Smooth muscle cell (in vitro differentiated cells): Measurements from ENCODE around the gene MOB3B. TPM values are rescaled to one million over a fixed set of nuclear protein-coding genes. Genes with fewer than 3 reads are reported as not detected.

Experiments used
- DNase-seq: peaks from one replicate; lab custom pipeline; 2025; ENCODE audit not compliant: unreplicated experiment; lab: John Stamatoyannopoulos, UW
- H2AFZ ChIP-seq: fragments of 200-600 bp; sonication (generic); 2 replicates; pipeline ENCODE4 v1.6.0; 2016; ENCODE audit warnings: antibody characterized with exemption, low read depth, mild to moderate bottlenecking
- H3F3A ChIP-seq: fragments of 200-600 bp; sonication (generic); 2 replicates; pipeline ENCODE4 v1.6.0; 2017; ENCODE audit warnings: antibody characterized with exemption, low read depth
- H3K27ac ChIP-seq: fragments of 200-600 bp; sonication (generic); 2 replicates; pipeline ENCODE4 v1.5.1; 2016; ENCODE audit warnings: low read depth, mild to moderate bottlenecking
- H3K27me3 ChIP-seq: fragments of 200-600 bp; sonication (generic); 2 replicates; pipeline ENCODE4 v1.6.1; 2016; ENCODE audit warnings: low read depth, mild to moderate bottlenecking
- H3K36me3 ChIP-seq: fragments of 200-600 bp; sonication (generic); 2 replicates; pipeline ENCODE4 v1.5.1; 2016; ENCODE audit warnings: low read depth
- H3K4me1 ChIP-seq: fragments of 200-600 bp; sonication (generic); 2 replicates; pipeline ENCODE4 v1.5.1; 2016; ENCODE audit warnings: low read depth
- H3K4me2 ChIP-seq: fragments of 200-600 bp; sonication (generic); 2 replicates; pipeline ENCODE4 v1.6.0; 2016; ENCODE audit warnings: mild to moderate bottlenecking
- H3K4me3 ChIP-seq: fragments of 200-600 bp; sonication (generic); 2 replicates; pipeline ENCODE4 v1.5.1; 2016; ENCODE audit warnings: mild to moderate bottlenecking
- H3K79me2 ChIP-seq: fragments of 200-600 bp; sonication (generic); 2 replicates; pipeline ENCODE4 v1.6.0; 2016; ENCODE audit warnings: low read depth, mild to moderate bottlenecking
- H3K9ac ChIP-seq: fragments of 200-600 bp; sonication (generic); 2 replicates; pipeline ENCODE4 v1.6.0; 2016; ENCODE audit warnings: low read depth
- H3K9me3 ChIP-seq: fragments of 200-600 bp; sonication (generic); replicated peaks from 2 replicates; pipeline ENCODE4 v1.5.1; 2016; ENCODE audit warnings: low read depth
- H4K20me1 ChIP-seq: fragments of 200-600 bp; sonication (generic); 2 replicates; pipeline ENCODE4 v1.6.0; 2016; ENCODE audit warnings: low read depth
- WGBS: methylation state at CpG from one replicate; pipeline ENCODE4 v1.1.7; 2016; ENCODE audit warnings: low lambda C conversion rate; 5-methylcytosine and 5-hydroxymethylcytosine counted together
- polyA plus RNA-seq: library from polyadenylated mRNA; unstranded; fragments of >200 nt; fragmentation: Nextera tagmentation; extraction: Ambion mirVana; gene quantifications from 2 replicates; pipeline ENCODE4 v1.2.1, GENCODE V29; 2016
- total RNA-seq: library from RNA; depleted of rRNA; stranded (reverse); fragments of >200 nt; gene quantifications from 2 replicates; pipeline ENCODE4 v1.2.3, GENCODE V29; 2014
- TF ChIP-seq, protein P1 (sequence below): fragments of 200-600 bp; sonication (generic); IDR thresholded peaks from 2 replicates; pipeline ENCODE4 v1.5.1; 2017; ENCODE audit warnings: borderline replicate concordance, mild to moderate bottlenecking, antibody characterized with exemption; ENCODE audit not compliant: insufficient read depth, poor library complexity, severe bottlenecking

MOB3B gene
- total and polyA plus RNA-seq, 2 experiments from 2014 or later, result 1.7 to 5.8 TPM

DNA sequence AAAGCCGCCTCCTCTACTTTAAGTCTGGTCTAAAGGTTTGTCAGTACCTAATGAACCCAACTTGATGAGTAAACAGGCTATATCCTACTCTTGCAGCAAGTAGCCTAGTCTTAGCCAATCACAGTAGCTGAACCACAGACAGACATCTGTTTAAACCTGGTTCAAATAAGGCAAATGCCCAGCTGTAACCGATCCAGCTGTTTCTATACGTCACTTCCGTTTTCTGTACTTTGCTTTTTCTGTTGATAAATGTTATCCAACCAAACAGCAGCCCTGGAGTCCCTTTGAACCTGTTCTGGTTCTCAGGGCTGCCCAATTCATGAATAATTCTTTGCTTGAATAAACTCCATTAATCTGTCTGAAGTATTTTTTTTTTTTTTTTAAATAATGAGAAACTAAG is 155.8 kb downstream of the MOB3B start:
- Histone ChIP-seq H3K9ac (no peak overlapping the region), H4K20me1 (no peaks in the 10 kb centered on the region), H3K4me2 (no peak overlapping the region), H3K27me3 (peaks cover 6% of the 10 kb centered on the region), H3K9me3 (no peaks in the 10 kb centered on the region), H3K4me1 (peaks cover 14% of the 10 kb centered on the region), H3K36me3 (no peaks in the 10 kb centered on the region), H3K27ac (no peak overlapping the region), H2AFZ (no peak overlapping the region), H3K4me3 (no peak overlapping the region), H3F3A (no peaks in the 10 kb centered on the region), H3K79me2 (no peaks in the 10 kb centered on the region)
- DNase-seq, result no peak
- TF ChIP-seq, protein P1, sequence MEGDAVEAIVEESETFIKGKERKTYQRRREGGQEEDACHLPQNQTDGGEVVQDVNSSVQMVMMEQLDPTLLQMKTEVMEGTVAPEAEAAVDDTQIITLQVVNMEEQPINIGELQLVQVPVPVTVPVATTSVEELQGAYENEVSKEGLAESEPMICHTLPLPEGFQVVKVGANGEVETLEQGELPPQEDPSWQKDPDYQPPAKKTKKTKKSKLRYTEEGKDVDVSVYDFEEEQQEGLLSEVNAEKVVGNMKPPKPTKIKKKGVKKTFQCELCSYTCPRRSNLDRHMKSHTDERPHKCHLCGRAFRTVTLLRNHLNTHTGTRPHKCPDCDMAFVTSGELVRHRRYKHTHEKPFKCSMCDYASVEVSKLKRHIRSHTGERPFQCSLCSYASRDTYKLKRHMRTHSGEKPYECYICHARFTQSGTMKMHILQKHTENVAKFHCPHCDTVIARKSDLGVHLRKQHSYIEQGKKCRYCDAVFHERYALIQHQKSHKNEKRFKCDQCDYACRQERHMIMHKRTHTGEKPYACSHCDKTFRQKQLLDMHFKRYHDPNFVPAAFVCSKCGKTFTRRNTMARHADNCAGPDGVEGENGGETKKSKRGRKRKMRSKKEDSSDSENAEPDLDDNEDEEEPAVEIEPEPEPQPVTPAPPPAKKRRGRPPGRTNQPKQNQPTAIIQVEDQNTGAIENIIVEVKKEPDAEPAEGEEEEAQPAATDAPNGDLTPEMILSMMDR, result no peak
- 91% methylated on average over 4 of the region's 4 CpGs for WGBS

DNA sequence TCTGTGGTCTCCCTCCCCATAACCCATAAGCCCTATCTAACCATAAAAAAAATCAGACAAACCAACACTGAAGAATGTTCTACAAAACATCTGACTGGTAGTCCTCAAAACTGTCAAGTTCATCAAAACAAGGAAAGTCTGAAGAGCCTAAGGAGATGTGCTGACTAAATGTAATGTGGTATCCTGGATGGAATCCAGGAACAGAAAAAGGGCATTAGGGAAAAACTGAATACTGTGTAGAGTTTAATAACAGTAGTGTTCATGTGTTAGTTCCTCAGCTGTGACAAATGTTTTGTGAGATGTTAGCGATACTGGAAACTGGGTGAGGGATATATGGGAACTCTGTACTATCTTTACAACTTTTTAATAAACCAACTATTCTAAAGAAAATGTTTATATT is 157.0 kb downstream of the MOB3B start:
- no peaks in the 10 kb centered on the region for H3F3A ChIP-seq
- no peaks in the 10 kb centered on the region for H3K36me3 ChIP-seq
- no peak overlapping the region for H2AFZ ChIP-seq
- H3K79me2 ChIP-seq, result no peaks in the 10 kb centered on the region
- H3K9ac ChIP-seq, result no peak overlapping the region
- H3K9me3 ChIP-seq, result no peaks in the 10 kb centered on the region
- no peak overlapping the region for H3K4me3 ChIP-seq
- TF ChIP-seq, protein P1, result no peak
- no peak overlapping the region for H3K27ac ChIP-seq
- peaks cover 22% of the 10 kb centered on the region for H3K4me1 ChIP-seq
- no peak for DNase-seq
- no peaks in the 10 kb centered on the region for H4K20me1 ChIP-seq
- peaks cover under 1% of the 10 kb centered on the region for H3K27me3 ChIP-seq
- no peak overlapping the region for H3K4me2 ChIP-seq
- WGBS, result 90% methylated on average over 1 of the region's 1 CpG

DNA sequence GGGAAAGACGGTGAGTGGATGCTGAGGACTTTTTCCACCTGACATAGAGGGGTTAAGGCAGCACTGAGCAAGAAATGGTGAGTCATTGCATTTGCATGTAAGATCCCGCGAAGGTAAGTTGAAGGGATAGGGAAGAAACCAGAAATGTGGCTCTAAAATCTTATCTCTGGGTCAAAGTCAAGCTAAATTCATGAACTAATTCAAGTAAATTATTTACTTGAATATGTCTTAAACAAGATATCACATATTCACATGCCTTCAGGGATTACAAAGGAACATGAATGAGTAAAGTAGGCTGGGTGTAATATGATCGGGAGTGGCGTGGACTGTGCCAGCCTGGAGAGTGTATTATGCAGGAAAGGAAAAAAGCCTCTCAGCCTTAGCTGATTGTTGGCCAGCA is 158.2 kb downstream of the MOB3B start:
- H3K27ac ChIP-seq, result peak overlapping the region; percentile 40

DNA sequence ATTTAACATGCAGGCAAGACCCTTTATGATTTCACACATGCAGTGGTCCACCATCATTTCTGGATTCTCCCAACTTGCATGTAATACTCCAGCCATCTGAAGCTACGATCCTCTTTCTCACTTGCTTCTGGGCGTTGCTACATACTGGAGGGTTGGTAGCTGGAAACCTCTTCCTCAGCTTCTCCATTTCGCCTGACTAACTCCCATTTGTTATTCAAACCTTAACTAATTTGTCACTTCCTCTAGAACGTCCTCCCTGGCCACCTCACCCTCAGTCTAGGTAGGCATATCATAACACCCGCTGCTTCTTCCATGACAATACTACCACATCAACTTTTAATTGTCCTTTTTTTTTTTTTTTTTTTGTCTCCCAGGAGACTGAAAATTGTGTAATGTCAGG is 160.0 kb downstream of the MOB3B start:
- Histone ChIP-seq H3K27me3 (no peaks in the 10 kb centered on the region), H2AFZ (no peak overlapping the region), H3K36me3 (no peaks in the 10 kb centered on the region), H3K9me3 (no peaks in the 10 kb centered on the region), H3K4me2 (no peak overlapping the region), H3K4me1 (peaks cover 44% of the 10 kb centered on the region), H3K27ac (no peak overlapping the region), H3K4me3 (no peak overlapping the region), H4K20me1 (no peaks in the 10 kb centered on the region), H3K79me2 (no peaks in the 10 kb centered on the region), H3K9ac (no peak overlapping the region), H3F3A (peaks cover 3% of the 10 kb centered on the region)
- DNase-seq, result no peak
- TF ChIP-seq, protein P1, result no peak
- WGBS, result 68% methylated on average over 5 of the region's 5 CpGs

More for the DNA sequence above, 158.2 kb downstream of the MOB3B start:
- TF ChIP-seq, protein P1, result no peak
- Histone ChIP-seq H3K4me2 (peak overlapping the region; percentile 45), H4K20me1 (no peaks in the 10 kb centered on the region), H2AFZ (no peak overlapping the region), H3K9ac (no peak overlapping the region), H3K27me3 (no peaks in the 10 kb centered on the region), H3K4me3 (peak overlapping the region; percentile 24), H3K4me1 (peaks cover 34% of the 10 kb centered on the region), H3K9me3 (no peaks in the 10 kb centered on the region), H3F3A (no peaks in the 10 kb centered on the region), H3K79me2 (no peaks in the 10 kb centered on the region), H3K36me3 (no peaks in the 10 kb centered on the region)
- WGBS, result 30% methylated on average over 5 of the region's 5 CpGs
- DNase-seq, result no peak
